Ecto neural progenitor cell (in vitro differentiated cells): ENCODE measurements around the gene CRIP3.
A peak's percentile ranks its signal among the peaks of the same experiment; 100 is the strongest.
"Not testable (repeated sequence)": the region's sequence is repeated elsewhere in the genome, so short reads cannot be mapped to it uniquely, and the experiment has no call there.

ENCODE experiments used
- DNase-seq: peaks from one replicate; pipeline ENCODE4 v3.0.0-alpha.2; 2018; ENCODE audit warnings: low spot score

The CRIP3 gene

DNA sequence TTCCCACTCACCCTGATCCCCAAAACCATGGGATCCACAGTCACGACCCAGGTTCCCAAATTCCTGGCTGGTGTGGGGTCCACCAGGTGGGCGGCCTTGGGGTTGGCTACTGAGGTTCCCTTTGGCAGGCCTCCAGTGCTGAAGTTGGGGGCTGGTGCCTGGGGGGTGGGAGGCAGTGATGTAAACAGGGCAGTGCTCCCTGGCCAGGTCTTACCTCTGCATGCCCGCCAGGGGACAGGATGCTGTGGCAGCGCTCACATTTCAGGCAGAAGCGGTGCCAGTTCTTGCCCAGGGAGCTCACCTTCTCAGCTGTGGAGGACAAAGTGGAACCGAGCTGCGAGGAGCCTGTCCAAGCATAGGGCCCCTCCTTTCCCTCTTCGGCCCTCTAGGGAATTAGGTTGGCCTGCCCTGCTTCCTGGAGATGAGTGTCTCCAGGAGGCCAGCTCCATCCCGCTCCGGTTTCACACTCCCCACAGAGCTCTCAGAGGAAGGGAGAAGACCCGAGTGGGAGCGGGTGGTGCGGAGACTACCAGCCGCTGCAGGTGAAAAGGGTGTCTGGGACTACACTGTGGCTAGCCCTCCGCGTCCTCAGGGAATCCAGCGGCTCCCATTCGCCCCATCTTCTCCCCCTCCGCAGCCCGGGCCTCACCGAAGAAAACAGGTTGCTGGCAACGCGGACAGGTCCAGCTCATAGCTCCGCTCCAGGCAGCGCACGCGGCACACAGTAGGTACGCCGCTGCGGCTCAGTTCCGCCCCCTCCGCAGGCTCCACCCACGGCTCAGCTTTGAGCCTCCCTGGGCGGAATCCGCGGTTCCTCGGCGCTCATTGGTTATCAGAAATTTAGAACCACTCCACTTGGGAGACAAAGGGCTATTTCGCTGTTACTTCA, at the start of gene CRIP3:
Gene CRIP3 (minus strand): TSS at position 726 of the 889 bp plus-strand sequence. CDS start 34 bp downstream, at position 692.
- DNase-seq = peak; percentile 83

- DNase-seq = no peak
These were observed 47.4 kb upstream of the CRIP3 start for GRCh38 chr6:43355862-43356590.

DNA sequence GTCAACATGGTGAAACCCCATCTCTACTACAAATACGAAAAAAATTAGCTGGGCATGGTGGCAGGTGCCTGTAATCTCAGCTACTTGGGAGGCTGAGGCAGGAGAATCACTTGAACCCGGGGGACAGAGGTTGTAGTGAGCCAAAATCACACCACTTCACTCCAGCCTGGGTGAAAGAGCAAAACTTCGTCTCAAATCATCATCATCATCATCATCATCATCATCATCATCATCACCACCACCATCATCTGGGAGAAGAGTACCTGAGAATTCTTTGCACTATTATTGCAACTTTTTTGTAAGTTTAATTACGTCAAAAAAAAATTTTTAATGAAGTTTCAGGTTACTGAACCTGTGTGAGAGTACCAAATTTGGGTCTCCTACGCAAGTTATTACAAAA, 43.3 kb upstream of the CRIP3 start:
- DNase-seq = not testable (repeated sequence)

GRCh38 chr6:43347444-43347843, 38.8 kb upstream of the CRIP3 start:
- no peak for DNase-seq

DNA sequence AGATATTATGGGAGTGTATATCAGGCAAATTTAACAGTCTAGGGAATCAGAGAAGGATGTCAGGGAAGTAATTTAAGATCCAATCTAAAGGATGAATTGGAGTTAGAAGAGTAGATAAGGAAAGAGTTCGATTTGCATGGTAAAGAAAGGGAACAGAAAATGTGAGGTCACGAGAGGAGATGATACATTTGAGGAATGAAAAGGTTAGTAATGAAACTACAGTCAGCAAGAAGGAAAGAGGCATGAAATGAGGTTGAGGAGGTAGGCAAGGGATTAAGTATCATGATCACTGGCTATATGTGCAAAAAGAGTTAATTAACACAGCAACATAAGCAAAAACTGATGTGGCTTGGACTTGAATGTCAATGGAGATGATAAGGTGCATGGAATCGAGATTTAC, 38.4 kb upstream of the CRIP3 start:
- DNase-seq = no peak

DNA sequence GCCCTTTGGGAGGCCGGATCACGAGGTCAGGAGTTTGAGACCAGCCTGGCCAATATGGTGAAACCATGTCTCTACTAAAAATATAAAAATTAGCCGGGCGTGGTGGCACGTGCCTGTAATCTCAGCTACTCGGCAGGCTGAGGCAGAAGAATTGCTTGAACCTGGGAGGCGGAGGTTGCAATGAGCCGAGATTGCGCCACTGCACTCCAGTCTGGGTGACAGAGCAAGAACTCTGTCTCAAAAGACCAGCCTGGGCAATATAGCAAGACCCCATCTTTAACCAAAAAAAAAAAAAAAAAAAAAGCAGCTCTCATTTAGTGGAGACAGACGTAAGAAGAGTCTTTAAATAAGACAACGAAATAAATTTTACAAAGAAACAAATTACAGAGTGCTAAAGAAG, 37.6 kb upstream of the CRIP3 start:
- not testable (repeated sequence) for DNase-seq

GRCh38 chr6:43339168-43339567, 30.5 kb upstream of the CRIP3 start:
- DNase-seq = no peak

DNA sequence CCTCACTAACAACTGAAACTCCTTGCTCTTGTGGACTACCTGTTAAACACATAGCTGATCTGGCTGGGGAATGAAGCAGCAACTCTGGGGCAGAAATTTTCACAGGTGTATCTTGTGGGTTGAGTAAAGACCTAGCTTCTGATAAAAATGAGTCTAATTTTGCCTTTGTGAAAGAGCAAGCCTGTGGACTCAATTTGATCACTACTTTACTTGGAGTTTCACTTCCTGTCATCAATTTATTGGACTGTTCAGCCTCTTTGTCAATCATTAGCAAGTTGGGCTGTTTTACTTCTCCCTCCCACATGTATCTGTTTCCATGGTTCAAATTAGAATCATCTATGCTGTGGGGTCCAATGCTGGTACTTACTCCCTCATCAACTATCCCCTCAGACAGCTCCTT, 29.6 kb upstream of the CRIP3 start:
- no peak for DNase-seq

GRCh38 chr6:43336382-43336781, 27.8 kb upstream of the CRIP3 start:
- DNase-seq = no peak

- no peak for DNase-seq
These were observed 26.8 kb upstream of the CRIP3 start for GRCh38 chr6:43335469-43335868.

DNA sequence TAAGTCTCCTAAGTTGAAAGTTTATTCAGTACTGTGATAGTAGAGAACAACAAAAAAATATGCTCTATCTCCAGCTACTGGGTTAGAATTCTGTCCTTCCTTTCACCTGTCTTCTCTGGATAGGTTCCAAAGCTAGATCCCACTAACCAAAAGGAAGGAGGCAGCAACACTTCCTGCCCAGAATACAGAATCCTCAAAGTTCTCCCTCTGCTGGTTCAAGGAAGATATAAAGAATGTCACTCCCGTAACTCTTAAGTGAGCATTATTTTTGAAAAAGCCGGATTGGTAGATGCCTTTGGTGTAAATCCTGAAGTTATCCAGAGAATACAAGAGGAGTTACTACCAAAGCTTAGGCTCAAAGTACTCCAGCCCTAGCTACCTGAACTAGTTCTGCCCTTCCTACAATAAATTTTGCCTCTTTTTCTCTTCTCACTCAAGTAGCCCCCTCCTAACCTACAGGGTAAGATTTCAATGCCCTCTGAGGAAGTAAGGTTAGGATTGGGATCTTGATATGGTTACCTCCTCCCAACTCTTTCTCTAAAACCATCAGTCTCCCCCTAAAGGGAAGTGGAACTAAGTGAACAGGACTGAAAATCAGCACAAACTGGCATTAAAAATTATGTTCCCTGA, 26.0 kb upstream of the CRIP3 start:
- no peak for DNase-seq

DNA sequence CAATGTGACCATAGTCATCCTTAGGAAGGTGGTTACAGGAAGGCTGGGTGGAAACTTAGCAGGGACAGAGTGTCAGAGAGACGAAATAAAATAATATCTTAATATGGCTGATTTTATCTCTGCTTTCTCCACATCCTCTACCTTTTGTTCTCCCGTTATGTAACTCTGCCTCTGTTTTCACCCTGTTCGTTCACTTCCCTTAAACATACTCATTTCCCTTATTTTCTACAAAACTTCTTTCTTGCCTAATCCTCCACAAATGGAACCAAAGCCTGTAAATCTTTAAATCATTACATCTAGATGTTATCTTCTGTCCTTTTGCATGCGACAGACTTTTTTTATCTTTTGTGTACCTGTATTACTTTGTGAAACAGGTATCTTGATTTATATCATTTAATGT, 23.3 kb upstream of the CRIP3 start:
- no peak for DNase-seq

DNA sequence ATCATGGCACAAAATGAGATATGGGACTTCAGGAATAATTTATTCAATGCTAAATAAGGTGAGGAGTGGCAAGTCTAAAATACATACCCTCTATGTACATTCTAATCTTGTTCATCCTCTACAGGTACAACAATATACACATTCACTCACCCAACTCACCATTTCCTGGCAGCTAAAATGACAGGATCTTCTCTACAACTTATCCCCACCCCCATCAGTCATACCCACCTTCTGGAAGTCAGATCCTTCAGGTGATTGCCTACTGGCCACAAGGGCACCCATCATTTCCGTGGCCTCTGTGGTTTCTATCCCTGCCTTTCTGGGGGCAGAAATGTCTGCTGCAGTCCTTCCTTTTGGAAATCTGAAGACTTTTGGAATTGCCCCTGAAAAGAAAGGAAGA, 22.8 kb upstream of the CRIP3 start:
- no peak for DNase-seq

- DNase-seq = no peak
These were observed 19.9 kb upstream of the CRIP3 start for GRCh38 chr6:43328528-43328927.

DNA sequence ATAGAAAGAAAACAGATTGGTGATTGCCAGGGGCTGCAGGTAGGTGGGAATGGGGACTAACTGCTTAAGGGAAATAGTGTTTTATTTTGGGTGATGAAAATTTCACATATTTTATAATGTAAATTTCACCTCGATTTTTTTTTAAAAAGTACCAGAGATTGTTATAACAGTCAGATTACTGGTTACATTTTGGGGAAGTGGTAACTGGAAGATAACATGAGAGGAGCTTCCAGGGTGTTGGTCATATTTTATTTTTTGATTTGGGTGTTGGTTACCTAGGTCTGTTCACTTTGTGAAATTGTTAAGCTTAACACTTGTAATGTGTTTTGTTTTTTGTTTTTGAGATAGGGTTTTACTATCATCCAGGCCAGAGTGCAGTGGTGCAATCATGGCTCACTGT, 17.2 kb upstream of the CRIP3 start:
- no peak for DNase-seq

GRCh38 chr6:43318011-43318410, 9.4 kb upstream of the CRIP3 start:
- no peak for DNase-seq

DNA sequence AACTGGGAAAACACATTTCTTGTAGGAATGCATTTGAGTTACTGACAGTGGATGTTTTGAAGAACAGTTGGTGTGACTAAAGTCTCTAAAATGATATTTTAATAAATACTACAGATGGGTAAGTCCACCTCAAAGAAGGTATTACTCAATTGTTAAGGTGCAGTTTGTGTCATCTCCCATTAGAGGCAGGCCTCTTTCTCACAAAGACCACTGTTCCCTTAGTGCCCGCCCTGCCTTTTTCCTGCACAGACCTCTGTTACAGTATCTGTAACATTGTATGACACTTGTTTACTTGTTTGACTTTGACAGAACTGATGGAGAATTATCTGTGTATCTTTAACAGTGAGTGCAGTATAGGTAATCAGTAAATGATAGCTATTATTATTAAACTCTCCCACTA, 5.2 kb upstream of the CRIP3 start:
- DNase-seq = no peak

DNA sequence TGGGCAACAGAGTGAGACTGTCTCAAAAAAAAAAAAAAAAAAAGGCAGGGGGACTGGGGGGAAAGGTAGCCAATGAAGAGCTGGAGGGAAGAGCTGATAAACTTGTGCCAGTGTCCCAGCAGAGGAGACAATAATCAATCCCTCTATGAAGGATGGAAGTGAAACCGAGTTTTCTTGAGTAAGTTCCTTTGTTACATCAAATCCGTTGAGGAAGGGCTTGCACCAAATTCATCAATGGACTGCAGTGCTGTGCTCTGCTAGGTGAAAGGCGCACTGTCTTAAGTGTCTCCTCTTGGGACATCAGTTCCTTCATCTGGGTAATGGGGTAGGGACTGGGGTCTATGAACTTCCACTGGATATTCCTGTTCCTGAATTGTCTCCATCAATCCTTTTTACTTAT, 3.0 kb upstream of the CRIP3 start:
- DNase-seq = no peak

DNA sequence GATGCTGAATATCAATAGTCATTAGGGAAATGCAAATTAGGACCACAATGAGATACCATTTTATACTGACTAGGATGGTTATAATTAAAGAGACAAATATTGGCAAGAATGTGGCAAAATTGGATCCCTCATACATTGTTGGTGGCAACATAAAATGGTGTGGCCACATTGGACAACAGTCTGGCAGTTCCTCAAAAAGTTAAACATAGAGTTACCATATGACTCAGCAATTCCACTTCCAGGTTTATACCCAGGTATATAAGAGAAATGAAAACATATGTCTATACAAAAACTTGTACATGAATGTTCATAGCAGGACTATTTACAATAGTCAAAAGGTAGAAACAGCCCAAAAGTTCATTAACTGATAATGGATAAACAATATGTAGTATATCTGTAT, 2.0 kb upstream of the CRIP3 start:
- DNase-seq = no peak

- no peak for DNase-seq
These were observed 1.5 kb upstream of the CRIP3 start for GRCh38 chr6:43310134-43310533.

DNA sequence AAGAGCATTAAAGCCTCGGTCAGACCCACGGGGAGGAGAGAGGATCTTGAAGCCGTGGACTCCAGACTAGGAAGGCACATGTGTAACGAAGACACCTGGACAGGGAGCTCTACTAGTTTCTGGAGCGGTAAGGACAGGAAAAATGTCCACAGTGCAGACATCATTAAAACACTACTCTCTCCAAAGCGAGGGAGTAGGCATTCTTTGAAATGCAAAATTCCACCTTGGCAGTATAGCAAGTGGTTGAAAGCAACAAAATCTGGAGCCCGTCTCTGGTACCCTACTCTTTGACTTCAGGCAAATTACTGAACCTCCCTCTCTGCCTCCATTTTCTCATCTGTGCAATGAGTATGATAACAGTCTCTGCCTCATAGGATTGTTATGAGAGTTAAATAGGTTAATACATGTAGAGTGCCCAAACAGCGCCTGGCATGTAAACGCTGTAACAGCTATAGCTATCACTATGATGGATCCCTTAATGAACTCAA, 408 bp upstream of the CRIP3 start:
- no peak for DNase-seq

DNA sequence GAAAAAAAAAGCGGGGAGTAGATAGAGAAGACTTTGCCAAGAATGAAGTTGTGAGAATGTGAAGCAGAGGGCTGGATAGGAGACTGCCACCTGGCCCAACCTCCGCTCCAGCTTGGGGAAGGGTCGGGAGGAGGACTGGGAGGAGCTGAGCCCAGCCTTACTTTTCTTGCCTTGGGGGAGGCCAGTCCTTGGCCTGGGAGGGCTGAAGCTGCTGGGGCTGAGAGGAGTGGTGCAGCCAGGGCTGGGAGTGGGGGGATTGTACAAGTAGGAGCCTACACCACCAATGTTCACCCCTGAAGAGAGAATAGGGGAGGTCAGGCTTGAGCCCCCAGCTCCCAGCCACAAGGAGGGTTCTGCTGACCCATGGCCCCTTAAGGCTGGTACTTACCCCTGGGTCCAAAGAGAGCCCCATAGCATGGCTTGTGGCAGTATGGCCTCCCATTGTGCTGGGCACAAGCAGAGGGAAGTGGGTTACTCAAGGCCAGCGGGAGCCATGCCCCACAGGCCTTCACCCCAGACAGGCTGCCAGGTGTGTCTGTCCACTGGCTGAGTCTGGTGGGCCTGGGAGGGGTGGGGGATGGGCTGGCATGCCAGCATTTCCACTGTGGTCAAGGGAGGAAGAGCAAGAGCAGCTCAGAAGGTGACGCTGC, 1.1 kb downstream of the CRIP3 start:
- DNase-seq = no peak
